Astrocyte (in vitro differentiated cells and primary cell): ENCODE measurements around the gene RECK.

Experiments
- EZH2 ChIP-seq: IDR thresholded peaks from 2 replicates; pipeline ENCODE4 v1.6.1; 2012; ENCODE audit warnings: mild to moderate bottlenecking, low read length, inconsistent platforms; ENCODE audit not compliant: insufficient read depth
- TF ChIP-seq, protein P1 (sequence below): IDR thresholded peaks from 2 replicates; pipeline ENCODE4 v1.5.1; 2011; ENCODE audit warnings: low read depth, mild to moderate bottlenecking, inconsistent platforms, low read length, moderate library complexity; ENCODE audit not compliant: insufficient read depth

DNA sequence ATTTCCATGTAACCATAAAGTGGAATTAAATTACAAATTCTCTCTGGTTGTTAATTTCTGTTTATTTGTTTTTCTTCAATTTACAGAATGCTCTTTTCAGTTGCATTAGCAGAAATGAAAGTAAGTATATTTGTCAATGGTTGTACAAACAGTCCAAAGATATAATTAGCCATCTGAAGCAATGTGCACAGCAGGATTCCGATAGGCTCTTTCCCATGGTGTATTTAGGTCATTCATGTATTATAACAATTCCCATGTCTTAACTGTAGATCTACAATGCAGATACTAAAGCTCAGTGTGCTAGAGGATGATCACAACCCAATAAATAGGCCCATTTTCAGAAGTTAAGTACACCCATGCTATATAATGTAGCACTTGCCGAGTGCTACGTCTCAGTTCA is 43.8 kb downstream of the RECK start:
- TF ChIP-seq, protein P1, sequence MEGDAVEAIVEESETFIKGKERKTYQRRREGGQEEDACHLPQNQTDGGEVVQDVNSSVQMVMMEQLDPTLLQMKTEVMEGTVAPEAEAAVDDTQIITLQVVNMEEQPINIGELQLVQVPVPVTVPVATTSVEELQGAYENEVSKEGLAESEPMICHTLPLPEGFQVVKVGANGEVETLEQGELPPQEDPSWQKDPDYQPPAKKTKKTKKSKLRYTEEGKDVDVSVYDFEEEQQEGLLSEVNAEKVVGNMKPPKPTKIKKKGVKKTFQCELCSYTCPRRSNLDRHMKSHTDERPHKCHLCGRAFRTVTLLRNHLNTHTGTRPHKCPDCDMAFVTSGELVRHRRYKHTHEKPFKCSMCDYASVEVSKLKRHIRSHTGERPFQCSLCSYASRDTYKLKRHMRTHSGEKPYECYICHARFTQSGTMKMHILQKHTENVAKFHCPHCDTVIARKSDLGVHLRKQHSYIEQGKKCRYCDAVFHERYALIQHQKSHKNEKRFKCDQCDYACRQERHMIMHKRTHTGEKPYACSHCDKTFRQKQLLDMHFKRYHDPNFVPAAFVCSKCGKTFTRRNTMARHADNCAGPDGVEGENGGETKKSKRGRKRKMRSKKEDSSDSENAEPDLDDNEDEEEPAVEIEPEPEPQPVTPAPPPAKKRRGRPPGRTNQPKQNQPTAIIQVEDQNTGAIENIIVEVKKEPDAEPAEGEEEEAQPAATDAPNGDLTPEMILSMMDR: no peak
- no peak for TF ChIP-seq EZH2
